ENCODE measurements around the gene KCNF1. TPM values are rescaled to one million over a fixed set of nuclear protein-coding genes. Genes with fewer than 3 reads are reported as not detected.

KCNF1 gene
- total RNA-seq, 2 donors from 2014 or later = 1.0 TPM; not detected in 1

GRCh38 chr2:10919771-10920621, 8.3 kb downstream of the KCNF1 start:
- no peak for DNase-seq (ENCODE audit: low spot score)
- Histone ChIP-seq H3K9me3 (no peaks in the 10 kb centered on the region), H3K4me1 (replicated peaks) (no peaks in the 10 kb centered on the region), H3K4me3 (no peak overlapping the region), H3K27ac (no peak overlapping the region), H3K27me3 (replicated peaks; ENCODE audit: insufficient read depth) (no peaks in the 10 kb centered on the region), H3K36me3 (no peaks in the 10 kb centered on the region)
- WGBS = 87% methylated on average over 20 of the region's 20 CpGs
- intact Hi-C loops (cut with DNase I) = no loop called here
- TF ChIP-seq CTCF (IDR thresholded peaks at IDR 0.05) (no peak), POLR2AphosphoS5 (IDR thresholded peaks at IDR 0.05) (no peak), POLR2A (IDR thresholded peaks at IDR 0.05) (no peak)

- Histone ChIP-seq H3K27me3 (replicated peaks; ENCODE audit: insufficient read depth) (no peaks in the 10 kb centered on the region), H3K36me3 (no peaks in the 10 kb centered on the region), H3K4me1 (replicated peaks) (no peaks in the 10 kb centered on the region), H3K4me3 (no peak overlapping the region), H3K9me3 (no peaks in the 10 kb centered on the region), H3K27ac (no peak overlapping the region)
- WGBS = 80% methylated on average over 13 of the region's 16 CpGs
- no peak for DNase-seq (ENCODE audit: low spot score)
- intact Hi-C loops (cut with DNase I) = no loop called here
- TF ChIP-seq POLR2AphosphoS5 (IDR thresholded peaks at IDR 0.05) (no peak), CTCF (IDR thresholded peaks at IDR 0.05) (no peak), POLR2A (IDR thresholded peaks at IDR 0.05) (no peak)
These were observed 9.1 kb downstream of the KCNF1 start for GRCh38 chr2:10920764-10921388.

- H3K36me3 ChIP-seq = no peaks in the 10 kb centered on the region
- TF ChIP-seq CTCF (IDR thresholded peaks at IDR 0.05) = no peak
- no peak for TF ChIP-seq POLR2AphosphoS5 (IDR thresholded peaks at IDR 0.05)
- TF ChIP-seq POLR2A (IDR thresholded peaks at IDR 0.05) = no peak
- no peaks in the 10 kb centered on the region for H3K4me1 ChIP-seq (replicated peaks)
- H3K9me3 ChIP-seq = no peaks in the 10 kb centered on the region
- no peak for DNase-seq (ENCODE audit: low spot score)
- no peaks in the 10 kb centered on the region for H3K27me3 ChIP-seq (replicated peaks; ENCODE audit: insufficient read depth)
- H3K27ac ChIP-seq = no peak overlapping the region
- no peak overlapping the region for H3K4me3 ChIP-seq
- intact Hi-C loops (cut with DNase I) = no loop called here
- WGBS = 81% methylated on average over 6 of the region's 6 CpGs
These were observed 9.8 kb downstream of the KCNF1 start for GRCh38 chr2:10921525-10921924.

- intact Hi-C loops (cut with DNase I) = no loop called here
- H3K36me3 ChIP-seq = no peaks in the 10 kb centered on the region
- WGBS = 80% methylated on average over 20 of the region's 20 CpGs
- no peak overlapping the region for H3K27ac ChIP-seq
- no peaks in the 10 kb centered on the region for H3K27me3 ChIP-seq (replicated peaks; ENCODE audit: insufficient read depth)
- TF ChIP-seq CTCF (IDR thresholded peaks at IDR 0.05) (no peak), POLR2A (IDR thresholded peaks at IDR 0.05) (no peak), POLR2AphosphoS5 (IDR thresholded peaks at IDR 0.05) (no peak)
- H3K9me3 ChIP-seq = no peaks in the 10 kb centered on the region
- no peak overlapping the region for H3K4me3 ChIP-seq
- DNase-seq (ENCODE audit: low spot score) = no peak
- no peaks in the 10 kb centered on the region for H3K4me1 ChIP-seq (replicated peaks)
These were observed 10.7 kb downstream of the KCNF1 start for GRCh38 chr2:10922307-10923007.
